OCI-LY3 (cell line): Measurements from ENCODE around the gene LTA4H.

Experiments
- H2AFZ ChIP-seq: fragments of 200-600, 300-600 bp; shearing (Covaris generic); 2 replicates; pipeline ENCODE4 v1.6.0; 2014; ENCODE audit warnings: antibody characterized with exemption, low read depth, low read length
- H3K27ac ChIP-seq: fragments of 200-600, 300-600 bp; sonication (generic); 2 replicates; pipeline ENCODE4 v1.5.1; 2014; ENCODE audit warnings: mild to moderate bottlenecking, low read length, moderate library complexity, mixed read lengths
- H3K27me3 ChIP-seq: fragments of 200-600, 300-600 bp; sonication (generic); 2 replicates; pipeline ENCODE4 v1.6.1; 2014; ENCODE audit warnings: low read depth, low read length, mixed read lengths
- H3K36me3 ChIP-seq: fragments of 200-600, 300-600 bp; sonication (generic); replicated peaks from 2 replicates; pipeline ENCODE3; 2014; ENCODE audit warnings: low read depth, low read length, mixed read lengths
- H3K4me1 ChIP-seq: fragments of 300-600, 200-600 bp; sonication (generic); 2 replicates; pipeline ENCODE4 v1.6.1; 2014; ENCODE audit warnings: low read length, mixed read lengths
- H3K4me2 ChIP-seq: fragments of 200-600, 300-600 bp; sonication (generic); 2 replicates; pipeline ENCODE4 v1.6.1; 2014; ENCODE audit warnings: low read length, mixed read lengths
- H3K4me3 ChIP-seq: fragments of 300-600, 200-600 bp; sonication (generic); 2 replicates; pipeline ENCODE4 v1.5.1; 2014; ENCODE audit warnings: antibody characterized with exemption, mild to moderate bottlenecking, low read length, moderate library complexity
- H3K79me2 ChIP-seq: fragments of 300-600, 200-600 bp; shearing (Covaris generic); 2 replicates; pipeline ENCODE4 v1.6.1; 2014; ENCODE audit warnings: mild to moderate bottlenecking, low read length, mixed read lengths
- H3K9ac ChIP-seq: fragments of 300-600, 200-600 bp; shearing (Covaris generic); 2 replicates; pipeline ENCODE4 v1.6.0; 2014; ENCODE audit warnings: mild to moderate bottlenecking, low read length, moderate library complexity
- H3K9me3 ChIP-seq: fragments of 200-600, 300-600 bp; shearing (Covaris generic); 2 replicates; pipeline ENCODE4 v1.6.1; 2014; ENCODE audit warnings: low read length, mixed read lengths; ENCODE audit not compliant: insufficient read depth
- H4K20me1 ChIP-seq: fragments of 200-600, 300-600 bp; sonication (generic); 2 replicates; pipeline ENCODE4 v1.6.1; 2016; ENCODE audit warnings: low read length, mixed read lengths; ENCODE audit not compliant: insufficient read depth
- EZH2phosphoT487 ChIP-seq: fragments of 200-600 bp; shearing (Covaris generic); IDR thresholded peaks from 2 replicates; pipeline ENCODE4 v1.6.1; 2018; ENCODE audit warnings: antibody characterized with exemption, mixed run types, low read depth
- TF ChIP-seq, protein P1 (sequence below): fragments of 200-600, 300-600 bp; sonication (generic); IDR thresholded peaks from 2 replicates; pipeline ENCODE4 v1.5.1; 2014; ENCODE audit warnings: antibody characterized with exemption, low read length, low read depth

The LTA4H gene

GRCh38 chr12:96036765-96037455 is 1.5 kb upstream of the LTA4H start:
- Histone ChIP-seq H2AFZ (peak overlapping the region; percentile 62), H3K27ac (peak overlapping the region; percentile 77), H3K36me3 (no peaks in the 10 kb centered on the region), H3K27me3 (no peaks in the 10 kb centered on the region), H3K79me2 (peaks cover 7% of the 10 kb centered on the region; the same call in 1 of the 2 replicates), H3K4me3 (peak overlapping the region; percentile 86), H4K20me1 (no peaks in the 10 kb centered on the region), H3K9ac (peak overlapping the region; percentile 30; the same call in 1 of the 2 replicates), H3K9me3 (peaks cover 6% of the 10 kb centered on the region; the same call in 1 of the 2 replicates), H3K4me1 (peaks cover 30% of the 10 kb centered on the region), H3K4me2 (peak overlapping the region; percentile 62)
- no peak for TF ChIP-seq EZH2phosphoT487
- TF ChIP-seq, protein P1, sequence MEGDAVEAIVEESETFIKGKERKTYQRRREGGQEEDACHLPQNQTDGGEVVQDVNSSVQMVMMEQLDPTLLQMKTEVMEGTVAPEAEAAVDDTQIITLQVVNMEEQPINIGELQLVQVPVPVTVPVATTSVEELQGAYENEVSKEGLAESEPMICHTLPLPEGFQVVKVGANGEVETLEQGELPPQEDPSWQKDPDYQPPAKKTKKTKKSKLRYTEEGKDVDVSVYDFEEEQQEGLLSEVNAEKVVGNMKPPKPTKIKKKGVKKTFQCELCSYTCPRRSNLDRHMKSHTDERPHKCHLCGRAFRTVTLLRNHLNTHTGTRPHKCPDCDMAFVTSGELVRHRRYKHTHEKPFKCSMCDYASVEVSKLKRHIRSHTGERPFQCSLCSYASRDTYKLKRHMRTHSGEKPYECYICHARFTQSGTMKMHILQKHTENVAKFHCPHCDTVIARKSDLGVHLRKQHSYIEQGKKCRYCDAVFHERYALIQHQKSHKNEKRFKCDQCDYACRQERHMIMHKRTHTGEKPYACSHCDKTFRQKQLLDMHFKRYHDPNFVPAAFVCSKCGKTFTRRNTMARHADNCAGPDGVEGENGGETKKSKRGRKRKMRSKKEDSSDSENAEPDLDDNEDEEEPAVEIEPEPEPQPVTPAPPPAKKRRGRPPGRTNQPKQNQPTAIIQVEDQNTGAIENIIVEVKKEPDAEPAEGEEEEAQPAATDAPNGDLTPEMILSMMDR, result no peak

DNA sequence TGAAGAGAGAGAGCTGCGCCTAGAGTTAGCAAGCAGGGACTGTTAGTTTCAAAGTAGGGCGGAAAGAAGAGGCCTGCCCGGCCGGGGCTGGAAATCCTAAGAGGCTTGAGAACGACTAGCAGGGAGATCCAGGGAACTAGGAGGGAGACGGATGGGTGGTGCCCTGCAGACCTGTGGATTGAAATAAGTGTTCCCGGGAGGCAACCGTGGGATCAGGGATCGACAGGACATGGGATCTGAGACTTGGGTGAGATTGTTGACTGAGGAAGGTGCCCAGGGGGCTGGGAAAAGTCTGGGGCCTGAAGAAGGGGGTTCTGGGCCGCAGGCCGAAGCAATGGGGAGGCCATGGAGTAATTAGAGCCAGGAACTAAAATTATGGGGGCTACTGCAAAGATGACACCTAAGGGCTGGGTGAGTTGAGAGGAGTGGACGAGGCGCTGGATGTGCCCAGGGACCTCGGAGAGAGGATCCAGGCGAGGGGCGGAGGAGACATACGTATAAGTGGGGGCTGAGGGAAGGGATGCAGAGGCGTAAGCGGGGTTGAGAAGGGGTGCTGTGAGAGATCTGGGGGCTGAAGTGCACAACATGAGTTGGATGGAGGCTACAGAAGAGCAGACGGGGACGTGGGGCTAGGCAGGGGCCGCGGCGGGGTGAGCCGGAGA is 635 bp downstream of the LTA4H start:
- Histone ChIP-seq H3K4me1 (peaks cover 30% of the 10 kb centered on the region), H3K4me3 (peak overlapping the region; percentile 86), H2AFZ (peak overlapping the region; percentile 80), H3K79me2 (peaks cover 7% of the 10 kb centered on the region; the same call in 1 of the 2 replicates), H3K27me3 (no peaks in the 10 kb centered on the region), H3K9me3 (peaks cover 6% of the 10 kb centered on the region; the same call in 1 of the 2 replicates), H3K9ac (peak overlapping the region; percentile 73), H3K4me2 (peak overlapping the region; percentile 92), H3K27ac (peak overlapping the region; percentile 31; the same call in 1 of the 2 replicates), H3K36me3 (no peaks in the 10 kb centered on the region), H4K20me1 (no peaks in the 10 kb centered on the region)
- TF ChIP-seq, protein P1, result no peak
- TF ChIP-seq EZH2phosphoT487, result no peak

GRCh38 chr12:96033549-96034389 is 1.6 kb downstream of the LTA4H start:
- Histone ChIP-seq H3K27me3 (no peaks in the 10 kb centered on the region), H3K79me2 (peaks cover 7% of the 10 kb centered on the region; the same call in 1 of the 2 replicates), H3K4me2 (peak overlapping the region; percentile 92), H4K20me1 (no peaks in the 10 kb centered on the region), H3K9ac (no peak overlapping the region), H2AFZ (no peak overlapping the region), H3K27ac (no peak overlapping the region), H3K9me3 (peaks cover 6% of the 10 kb centered on the region; the same call in 1 of the 2 replicates), H3K4me1 (peaks cover 30% of the 10 kb centered on the region), H3K36me3 (no peaks in the 10 kb centered on the region), H3K4me3 (peak overlapping the region; percentile 86; the same call in 1 of the 2 replicates)
- TF ChIP-seq, protein P1, result no peak
- no peak for TF ChIP-seq EZH2phosphoT487
